K562 (cell line): Measurements from ENCODE around the gene NAA40. TPM values are rescaled to one million over a fixed set of nuclear protein-coding genes. Genes with fewer than 3 reads are reported as not detected.

ENCODE experiments used
- ARNT ChIP-seq, 2 experiments: fragments of 450-650 bp; IDR thresholded peaks; 2 replicates each; pipeline ENCODE4 v1.6.1; 2016; ENCODE audit warnings: mild to moderate bottlenecking in 1 of 2
- BCOR ChIP-seq: fragments of 450-650 bp; IDR thresholded peaks from 2 replicates; pipeline ENCODE4 v1.6.1; 2016
- CBFA2T2 ChIP-seq: fragments of 450-650 bp; conservative IDR thresholded peaks from 2 replicates; pipeline ENCODE4 v1.6.1; 2017; ENCODE audit warnings: mild to moderate bottlenecking
- CBX1 ChIP-seq: sonication (generic); IDR thresholded peaks from 2 replicates; pipeline ENCODE4 v1.6.1; 2016; ENCODE audit warnings: antibody characterized with exemption, low read depth, mild to moderate bottlenecking
- CHD4 ChIP-seq: fragments of 200-600 bp; sonication (generic); IDR thresholded peaks from 3 replicates; pipeline ENCODE4 v1.6.1; 2012; ENCODE audit warnings: low read depth, mild to moderate bottlenecking, mixed read lengths, low read length, inconsistent platforms; ENCODE audit not compliant: insufficient read depth, insufficient replicate concordance, poor library complexity, severe bottlenecking
- ETS2 ChIP-seq: IDR thresholded peaks from 2 replicates; pipeline ENCODE4 v1.6.1; 2016; ENCODE audit warnings: borderline replicate concordance, missing genetic modification characterization, mild to moderate bottlenecking, moderate library complexity, missing compliant biosample characterization; ENCODE audit not compliant: poor library complexity, severe bottlenecking
- GATAD2B ChIP-seq: fragments of 450-650 bp; IDR thresholded peaks from 2 replicates; pipeline ENCODE4 v1.6.1; 2017; ENCODE audit warnings: mild to moderate bottlenecking, borderline replicate concordance
- GTF2F1 ChIP-seq: IDR thresholded peaks from 2 replicates; pipeline ENCODE4 v1.6.1; 2011; ENCODE audit warnings: low read depth, low read length, improper control_type of control experiment
- HDAC2 ChIP-seq: fragments of 450-650 bp; IDR thresholded peaks from 2 replicates; pipeline ENCODE4 v1.6.1; 2016; ENCODE audit warnings: mild to moderate bottlenecking
- HDGF ChIP-seq: fragments of 450-650 bp; IDR thresholded peaks from 2 replicates; pipeline ENCODE4 v1.6.1; 2016
- HSF4 ChIP-seq: fragments of 250-450 bp; sonication (Bioruptor Pico); IDR thresholded peaks from 2 replicates; pipeline ENCODE4 v2.1.2; 2022; ENCODE audit warnings: mild to moderate bottlenecking, moderate library complexity, borderline replicate concordance
- IRF9 ChIP-seq: fragments of 450-650 bp; IDR thresholded peaks from 2 replicates; pipeline ENCODE4 v1.6.1; 2016; ENCODE audit warnings: missing biosample characterization, missing genetic modification characterization
- KDM1A ChIP-seq, 2 experiments: fragments of 450-650 bp; IDR thresholded peaks; 2 replicates each; pipeline ENCODE4 v1.6.1; 2016; ENCODE audit warnings: mild to moderate bottlenecking in 2 of 2
- LARP7 ChIP-seq: fragments of 450-650 bp; IDR thresholded peaks from 2 replicates; pipeline ENCODE4 v1.6.1; 2016
- MAZ ChIP-seq, 2 experiments: fragments of 450-650 bp in 1 of 2; sonication (generic) in 1 of 2; formaldehyde crosslinking; IDR thresholded peaks in 1 of 2; conservative IDR thresholded peaks in 1 of 2; 2 replicates each; pipeline versions ENCODE4 v1.4.0 to v1.5.0; 2020; ENCODE audit warnings: mild to moderate bottlenecking in 1 of 2, missing genetic modification reagents in 1 of 2
- RBM14 ChIP-seq: fragments of 200-400 bp; formaldehyde crosslinking; IDR thresholded peaks from 2 replicates; pipeline ENCODE4 v1.6.1; 2018; ENCODE audit warnings: low read depth, mild to moderate bottlenecking, low read length, moderate library complexity, borderline replicate concordance; ENCODE audit not compliant: insufficient read depth
- SIRT6 ChIP-seq: IDR thresholded peaks from one replicate; pipeline ENCODE4 v1.6.1; 2012; ENCODE audit warnings: low read depth, mild to moderate bottlenecking, control low read depth, inconsistent platforms, low read length, moderate library complexity
- SLC30A9 ChIP-seq: fragments of 250-450 bp; sonication (Bioruptor Pico); IDR thresholded peaks from 2 replicates; pipeline ENCODE4 v1.8.0; 2022; ENCODE audit warnings: mild to moderate bottlenecking, moderate library complexity
- TARDBP ChIP-seq: fragments of 450-650 bp; IDR thresholded peaks from 2 replicates; pipeline ENCODE4 v1.6.1; 2016
- ZNF121 ChIP-seq: sonication (generic); formaldehyde crosslinking; conservative IDR thresholded peaks from 2 replicates; pipeline ENCODE4 v1.8.0; 2022; ENCODE audit warnings: missing genetic modification reagents
- ZNF408 ChIP-seq: fragments of 250-450 bp; sonication (Bioruptor Pico); IDR thresholded peaks from 2 replicates; pipeline ENCODE4 v1.4.0; 2020; ENCODE audit warnings: low read depth, mild to moderate bottlenecking, moderate library complexity
- ZNF583 ChIP-seq: fragments of 250-450 bp; sonication (Bioruptor Pico); IDR thresholded peaks from 2 replicates; pipeline ENCODE4 v1.4.0; 2020
- ZZZ3 ChIP-seq: fragments of 450-650 bp; IDR thresholded peaks from 2 replicates; pipeline ENCODE4 v1.6.1; 2016; ENCODE audit warnings: antibody characterized with exemption, mild to moderate bottlenecking, moderate library complexity
- polyA plus RNA-seq, 8 experiments: library from polyadenylated mRNA; depleted of rRNA in 4 of 8; stranded (reverse) in 5 of 8; unstranded in 3 of 8; fragments of >200 nt; fragmentation: Nextera tagmentation in 2 of 8; fragmentation: Illumina TruSeq in 1 of 8; extraction: Ambion mirVana in 2 of 8; extraction: Trizol in 1 of 8; gene quantifications; 2 replicates each; pipeline versions ENCODE4 v1.2.1 to v1.2.3, GENCODE V29; 2011 to 2014; ENCODE audit warnings: inconsistent platforms in 1 of 8, missing spikeins in 1 of 8
- total RNA-seq, 7 experiments: library from RNA; depleted of rRNA in 6 of 7; stranded (reverse); fragments of >200 nt in 6 of 7; fragmentation: Illumina TruSeq in 2 of 7; extraction: Trizol in 2 of 7; gene quantifications; 2 replicates each; pipeline versions ENCODE4 v1.2.1 to v1.2.3, GENCODE V29; 2011 to 2021; ENCODE audit warnings: low replicate concordance in 1 of 7
- TF ChIP-seq, protein P1 (sequence below): fragments of 200-800 bp; sonication (Bioruptor generic); IDR thresholded peaks from 2 replicates; pipeline ENCODE4 v1.6.1; 2017; ENCODE audit warnings: missing genetic modification characterization, missing compliant biosample characterization
- TF ChIP-seq, protein P2 (sequence below): IDR thresholded peaks from 2 replicates; pipeline ENCODE4 v1.6.1; 2011; ENCODE audit warnings: borderline replicate concordance, low read depth, mild to moderate bottlenecking, moderate library complexity, low read length; ENCODE audit not compliant: insufficient read depth, poor library complexity, severe bottlenecking

Gene NAA40
- total and polyA plus RNA-seq, 9 of the 15 experiments (the other 6 are each of a cell fraction or from before 2014, with no cell fraction given): 6.2 to 39.0 (median 23.1) TPM

GRCh38 chr11:64001484-64002420 is 63.0 kb downstream of the NAA40 start (continued):
- TF ChIP-seq, protein P1, sequence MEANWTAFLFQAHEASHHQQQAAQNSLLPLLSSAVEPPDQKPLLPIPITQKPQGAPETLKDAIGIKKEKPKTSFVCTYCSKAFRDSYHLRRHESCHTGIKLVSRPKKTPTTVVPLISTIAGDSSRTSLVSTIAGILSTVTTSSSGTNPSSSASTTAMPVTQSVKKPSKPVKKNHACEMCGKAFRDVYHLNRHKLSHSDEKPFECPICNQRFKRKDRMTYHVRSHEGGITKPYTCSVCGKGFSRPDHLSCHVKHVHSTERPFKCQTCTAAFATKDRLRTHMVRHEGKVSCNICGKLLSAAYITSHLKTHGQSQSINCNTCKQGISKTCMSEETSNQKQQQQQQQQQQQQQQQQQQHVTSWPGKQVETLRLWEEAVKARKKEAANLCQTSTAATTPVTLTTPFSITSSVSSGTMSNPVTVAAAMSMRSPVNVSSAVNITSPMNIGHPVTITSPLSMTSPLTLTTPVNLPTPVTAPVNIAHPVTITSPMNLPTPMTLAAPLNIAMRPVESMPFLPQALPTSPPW (CRISPR knock-in tag): no peak
- TF ChIP-seq HDAC2 (peak; percentile 60; the same call in 1 of the 2 replicates), HDGF (no peak), SLC30A9 (CRISPR knock-in tag) (no peak), GATAD2B (no peak), ZNF583 (no peak), BCOR (peak; percentile 87), RBM14 (no peak), ARNT (IDR thresholded peaks at IDR 0.05) (no peak), SIRT6 (no peak), KDM1A (IDR thresholded peaks at IDR 0.05) (peak; percentile 34 to 73; a peak in 2 of 4 replicates), TARDBP (no peak), CBFA2T2 (no peak), ETS2 (tag) (no peak), ZNF121 (CRISPR knock-in tag) (0 out of 2 replicates have a peak, but pooled peaks have one; percentile 43), ZZZ3 (no peak), CHD4 (peak; percentile 57), LARP7 (no peak), MAZ (CRISPR knock-in tag; conservative IDR thresholded peaks at IDR 0.05 in 1 of 2, IDR thresholded peaks at IDR 0.05 in 1 of 2) (no peak), IRF9 (tag) (no peak), CBX1 (no peak; the same call in 1 of the 2 replicates), HSF4 (no peak), GTF2F1 (no peak), ZNF408 (no peak)
- TF ChIP-seq, protein P2, sequence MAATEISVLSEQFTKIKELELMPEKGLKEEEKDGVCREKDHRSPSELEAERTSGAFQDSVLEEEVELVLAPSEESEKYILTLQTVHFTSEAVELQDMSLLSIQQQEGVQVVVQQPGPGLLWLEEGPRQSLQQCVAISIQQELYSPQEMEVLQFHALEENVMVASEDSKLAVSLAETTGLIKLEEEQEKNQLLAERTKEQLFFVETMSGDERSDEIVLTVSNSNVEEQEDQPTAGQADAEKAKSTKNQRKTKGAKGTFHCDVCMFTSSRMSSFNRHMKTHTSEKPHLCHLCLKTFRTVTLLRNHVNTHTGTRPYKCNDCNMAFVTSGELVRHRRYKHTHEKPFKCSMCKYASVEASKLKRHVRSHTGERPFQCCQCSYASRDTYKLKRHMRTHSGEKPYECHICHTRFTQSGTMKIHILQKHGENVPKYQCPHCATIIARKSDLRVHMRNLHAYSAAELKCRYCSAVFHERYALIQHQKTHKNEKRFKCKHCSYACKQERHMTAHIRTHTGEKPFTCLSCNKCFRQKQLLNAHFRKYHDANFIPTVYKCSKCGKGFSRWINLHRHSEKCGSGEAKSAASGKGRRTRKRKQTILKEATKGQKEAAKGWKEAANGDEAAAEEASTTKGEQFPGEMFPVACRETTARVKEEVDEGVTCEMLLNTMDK: no peak
